Measurements from ENCODE around the gene AKAP8.
"Not testable (repeated sequence)": the region's sequence is repeated elsewhere in the genome, so short reads cannot be mapped to it uniquely, and the experiment has no call there.

GRCh38 chr19:15395251-15395650, 15.7 kb upstream of the AKAP8 start:
- TF ChIP-seq CTCF, POLR2A (IDR thresholded peaks at IDR 0.05): not testable (repeated sequence)

Measured in esophagus squamous epithelium (tissue), 4 donors.